DMS 273 treated with DMSO at 0.1 percent for 48 hours (cell line): ENCODE results near the gene TENT5C.

Experiments
- DNase-seq: peaks from one replicate; lab custom pipeline; 2025; lab: John Stamatoyannopoulos, UW

The TENT5C gene

GRCh38 chr1:117613969-117614729 lies 8.3 kb downstream of the TENT5C start:
- DNase-seq, result no peak

GRCh38 chr1:117615474-117615873 lies 9.6 kb downstream of the TENT5C start:
- no peak for DNase-seq

- no peak for DNase-seq
These were observed 10.5 kb downstream of the TENT5C start for GRCh38 chr1:117616356-117616755.

GRCh38 chr1:117616967-117617366 lies 11.1 kb downstream of the TENT5C start:
- no peak for DNase-seq

- no peak for DNase-seq
These were observed 12.7 kb downstream of the TENT5C start for GRCh38 chr1:117618450-117619122.

DNA sequence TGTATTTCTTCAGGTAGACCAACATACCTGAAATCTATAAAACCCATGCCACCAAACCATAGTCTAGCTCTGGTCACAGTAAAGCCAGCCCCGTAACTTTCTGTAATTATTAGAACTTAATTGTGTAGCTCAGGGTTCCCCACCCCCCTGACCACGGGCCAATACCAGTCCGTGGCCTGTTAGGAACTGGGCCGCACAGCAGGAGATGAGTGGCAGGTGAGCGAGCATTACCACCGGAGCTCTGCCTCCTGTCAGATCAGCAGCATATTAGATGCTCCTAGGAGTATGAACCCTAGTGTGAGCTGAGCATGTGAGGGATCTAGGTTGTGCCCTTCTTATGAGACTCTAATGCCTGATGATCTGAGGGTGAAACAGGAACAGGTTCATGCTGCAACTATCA lies 14.6 kb downstream of the TENT5C start:
- DNase-seq, result no peak

DNA sequence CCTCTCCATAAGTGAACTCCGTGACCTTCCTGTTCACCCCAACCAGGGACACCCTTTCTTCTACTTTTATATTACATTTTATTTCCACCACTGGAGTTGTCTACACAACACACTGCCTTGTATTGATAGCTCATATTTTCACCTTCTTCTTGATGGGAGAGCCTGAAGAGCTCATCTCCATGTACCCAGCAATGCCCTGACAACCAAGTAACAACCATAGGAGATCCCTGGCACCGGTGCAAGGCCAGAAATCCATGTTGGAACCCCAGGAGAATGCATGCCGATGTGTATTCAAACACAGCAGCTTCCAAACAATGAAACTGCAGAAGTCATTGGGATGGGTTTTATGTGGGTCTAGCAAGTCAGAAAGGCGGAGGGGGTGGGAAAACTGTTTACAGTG lies 15.5 kb downstream of the TENT5C start:
- DNase-seq, result no peak

DNA sequence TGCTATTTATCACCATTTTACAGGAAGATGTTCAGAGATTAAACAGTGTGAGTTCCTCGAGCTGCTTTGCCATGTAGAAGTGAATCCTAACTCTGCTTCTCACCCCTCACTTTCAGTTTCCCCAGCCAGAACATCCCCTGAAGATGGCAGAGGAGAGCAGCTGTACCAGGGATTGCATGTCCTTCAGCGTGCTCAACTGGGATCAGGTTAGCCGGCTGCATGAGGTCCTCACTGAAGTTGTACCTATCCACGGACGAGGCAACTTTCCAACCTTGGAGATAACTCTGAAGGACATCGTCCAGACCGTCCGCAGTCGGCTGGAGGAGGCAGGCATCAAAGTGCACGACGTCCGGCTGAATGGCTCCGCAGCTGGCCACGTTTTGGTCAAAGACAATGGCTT lies 16.9 kb downstream of the TENT5C start:
- DNase-seq, result no peak

- no peak for DNase-seq
These were observed 17.3 kb downstream of the TENT5C start for GRCh38 chr1:117623141-117623540.

DNA sequence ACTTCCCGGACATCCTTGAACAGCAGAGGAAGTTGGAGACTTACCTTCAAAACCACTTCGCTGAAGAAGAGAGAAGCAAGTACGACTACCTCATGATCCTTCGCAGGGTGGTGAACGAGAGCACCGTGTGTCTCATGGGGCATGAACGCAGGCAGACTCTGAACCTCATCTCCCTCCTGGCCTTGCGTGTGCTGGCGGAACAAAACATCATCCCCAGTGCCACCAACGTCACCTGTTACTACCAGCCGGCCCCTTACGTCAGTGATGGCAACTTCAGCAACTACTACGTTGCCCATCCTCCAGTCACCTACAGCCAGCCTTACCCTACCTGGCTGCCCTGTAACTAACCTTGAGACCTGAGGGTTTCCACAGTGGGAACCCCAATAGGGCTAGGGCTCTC lies 17.9 kb downstream of the TENT5C start:
- no peak for DNase-seq

DNA sequence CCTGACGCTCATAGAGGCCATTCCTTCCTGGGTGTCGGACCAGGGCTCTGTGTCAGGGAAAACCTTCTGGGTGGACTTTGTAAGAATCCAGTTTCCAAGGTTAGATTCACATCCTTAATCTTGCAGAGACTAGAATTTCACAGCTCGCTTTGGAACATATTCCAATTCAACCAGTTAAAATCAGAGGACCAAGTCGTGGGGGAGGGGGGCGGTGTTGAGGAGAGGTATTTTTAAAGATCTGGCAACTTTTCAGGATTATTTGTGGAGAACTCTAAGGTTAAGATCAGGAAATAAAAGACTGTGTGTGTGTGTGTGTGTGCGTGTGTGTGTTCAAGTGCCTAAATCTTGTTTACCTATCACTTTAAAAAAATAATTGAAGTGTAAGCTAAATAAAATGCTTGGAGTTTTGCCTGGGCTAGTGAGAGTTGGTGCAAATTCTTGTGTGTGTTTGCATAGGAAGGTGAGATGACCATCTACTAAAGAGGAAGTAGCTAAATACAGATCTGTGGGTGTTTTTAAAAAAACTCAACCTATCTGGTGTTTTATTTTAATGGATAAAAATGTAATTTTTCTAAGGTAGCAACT lies 21.8 kb downstream of the TENT5C start:
- no peak for DNase-seq

DNA sequence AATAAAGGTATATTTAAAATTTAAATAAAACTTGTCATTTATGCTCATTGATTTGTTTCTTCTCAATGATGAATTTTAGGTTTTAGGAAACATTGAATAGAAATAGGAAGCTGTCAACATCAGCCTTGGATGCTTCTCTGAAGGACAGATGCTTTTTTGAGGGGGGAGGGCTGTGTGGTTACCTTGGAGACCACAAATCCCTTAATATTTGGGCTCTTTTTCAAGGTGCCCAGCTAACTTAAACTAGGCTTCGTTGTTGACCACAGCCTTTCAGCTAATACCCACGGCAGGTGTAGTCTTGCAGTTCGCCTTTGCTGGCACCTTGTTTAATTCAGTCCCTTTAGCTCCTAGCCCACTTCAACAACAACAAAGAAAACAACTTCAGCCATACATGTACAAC lies 22.5 kb downstream of the TENT5C start:
- no peak for DNase-seq

DNA sequence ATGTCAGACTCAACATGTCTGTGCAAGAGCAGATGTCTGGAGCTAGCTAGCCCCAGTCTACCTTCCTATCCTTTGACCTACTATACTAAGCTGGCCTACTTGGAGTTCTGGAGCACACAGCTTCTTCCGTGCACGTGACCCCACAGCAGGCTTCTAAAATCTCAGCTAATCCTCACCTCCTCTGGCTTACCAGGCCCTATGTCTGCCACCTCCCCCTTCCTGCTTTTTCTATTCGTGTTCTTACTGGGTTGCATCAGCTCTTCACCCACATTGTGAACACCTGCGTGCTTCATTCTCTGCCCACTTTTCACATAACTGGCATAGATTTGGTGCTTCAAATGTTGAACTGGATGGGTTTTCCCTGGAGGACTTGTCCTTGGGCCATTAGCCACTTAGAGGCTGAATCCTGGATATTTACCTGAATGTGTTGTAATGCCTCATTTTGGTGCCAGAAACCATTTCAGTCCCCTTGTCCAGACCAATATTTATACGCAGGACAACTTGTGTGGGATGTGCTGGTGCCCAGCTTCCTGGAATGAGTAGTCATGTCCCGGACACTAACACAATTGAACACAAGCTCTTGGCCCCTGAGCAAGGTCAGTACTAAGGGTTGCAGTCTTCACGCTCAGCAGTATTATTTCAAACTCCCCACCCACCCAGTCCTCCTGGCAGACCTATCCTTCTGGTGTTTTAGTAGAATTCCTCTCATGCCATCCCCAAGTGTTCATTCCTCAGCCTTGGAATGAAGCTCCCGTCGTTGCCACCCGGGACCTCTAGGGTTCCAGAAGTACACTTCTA lies 24.0 kb downstream of the TENT5C start:
- no peak for DNase-seq

DNA sequence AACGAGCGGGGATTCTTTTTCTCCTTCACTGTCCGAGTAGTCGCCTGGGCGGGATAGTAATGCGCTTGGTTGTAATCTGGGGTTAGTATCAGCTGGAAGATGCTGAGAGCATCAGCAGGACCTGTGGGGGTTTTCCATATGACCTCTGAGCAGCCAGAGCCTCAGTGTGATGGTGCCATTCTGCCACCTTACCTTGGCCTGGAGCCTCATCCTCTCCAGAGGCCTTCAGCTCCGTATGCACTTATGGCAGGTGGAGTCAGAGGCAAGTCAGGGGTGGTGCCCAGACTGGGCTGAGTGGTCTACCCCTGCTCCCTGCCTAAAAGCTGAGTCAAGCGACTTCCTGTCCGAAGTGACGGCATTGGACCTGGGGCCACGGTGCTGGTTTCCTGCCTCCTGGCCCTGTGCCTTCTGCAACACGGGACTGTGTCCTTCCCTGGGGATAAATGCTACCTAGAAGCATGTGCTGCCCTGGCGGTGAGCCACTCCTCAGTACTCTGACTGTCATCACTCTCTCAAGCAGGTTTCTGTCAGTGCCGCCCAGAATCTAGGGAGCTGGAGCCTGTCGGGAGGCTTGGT lies 24.7 kb downstream of the TENT5C start:
- DNase-seq, result no peak

DNA sequence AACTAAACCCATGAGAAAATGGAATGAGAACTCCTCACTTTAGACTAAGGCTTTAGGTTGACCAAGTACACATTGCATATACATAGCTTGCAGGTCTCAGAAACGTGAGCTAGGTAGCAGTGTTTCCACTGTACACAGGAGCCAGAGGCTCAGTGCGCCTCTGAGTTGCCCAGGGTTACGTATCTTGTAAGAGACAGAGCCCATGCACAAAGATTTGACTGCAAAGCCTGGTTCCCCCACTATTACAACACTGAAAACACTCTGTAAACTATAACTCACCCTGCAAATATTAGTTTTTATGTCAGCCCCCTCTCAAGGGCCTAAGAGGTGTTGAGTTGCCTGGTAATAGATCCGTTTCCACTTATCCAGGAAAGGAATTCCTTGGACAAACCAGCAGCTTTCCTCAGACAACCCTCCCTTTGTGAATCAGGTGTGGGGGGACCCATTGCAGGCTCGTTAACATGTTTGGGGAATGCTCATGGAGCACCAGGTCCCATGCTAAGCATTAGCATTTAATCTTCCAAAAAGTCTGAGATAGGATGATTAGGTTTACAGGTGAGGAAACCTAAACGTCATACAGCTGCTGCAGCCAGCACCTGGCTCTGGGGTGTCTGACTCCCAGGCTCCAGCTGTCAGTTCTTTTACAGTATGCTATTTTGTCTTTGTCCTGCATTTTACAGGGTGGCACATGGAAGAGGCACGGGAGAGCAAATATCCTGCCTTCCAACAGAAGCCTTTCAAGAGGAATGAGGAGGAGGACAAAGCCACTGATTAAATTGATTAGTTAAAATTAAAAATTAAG lies 25.7 kb downstream of the TENT5C start:
- DNase-seq, result no peak

DNA sequence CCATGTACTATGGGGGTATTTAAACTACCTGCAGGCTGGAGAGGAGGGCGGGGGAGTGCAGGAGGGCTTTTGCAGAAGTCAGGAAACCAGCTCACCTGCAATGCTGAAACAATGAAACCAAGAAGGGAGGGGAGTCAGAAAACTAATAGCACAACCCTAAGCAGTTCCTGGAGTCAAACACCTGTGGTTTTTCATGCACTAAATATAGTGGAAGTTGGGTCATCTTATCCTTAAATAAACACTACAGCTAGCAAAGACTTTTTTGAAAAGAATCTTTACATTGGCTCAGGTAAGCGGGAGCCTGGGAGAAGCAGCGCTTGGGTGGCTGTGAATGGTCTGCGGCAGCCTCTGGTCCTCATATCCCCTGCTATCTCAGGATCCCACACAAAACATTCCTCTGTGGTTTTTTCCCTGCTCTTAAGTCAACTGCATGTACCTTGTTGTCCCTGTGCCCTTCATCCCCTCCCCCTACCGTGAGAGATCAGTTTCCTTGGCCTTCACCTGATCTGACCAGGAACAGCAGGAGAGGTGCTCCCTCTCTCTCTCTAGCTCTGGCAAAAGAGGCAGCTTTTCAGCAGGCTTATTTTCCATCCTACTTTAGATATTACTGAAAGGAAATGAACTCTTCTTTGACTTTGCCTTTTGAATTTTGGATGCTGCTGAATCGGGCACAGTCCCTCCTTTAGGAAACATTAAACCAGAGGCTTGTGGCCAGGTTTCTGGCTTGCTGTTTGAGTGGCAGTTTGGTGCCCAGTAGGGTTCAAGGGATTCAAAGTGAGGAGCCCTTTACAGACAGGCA lies 26.6 kb downstream of the TENT5C start:
- DNase-seq, result no peak

DNA sequence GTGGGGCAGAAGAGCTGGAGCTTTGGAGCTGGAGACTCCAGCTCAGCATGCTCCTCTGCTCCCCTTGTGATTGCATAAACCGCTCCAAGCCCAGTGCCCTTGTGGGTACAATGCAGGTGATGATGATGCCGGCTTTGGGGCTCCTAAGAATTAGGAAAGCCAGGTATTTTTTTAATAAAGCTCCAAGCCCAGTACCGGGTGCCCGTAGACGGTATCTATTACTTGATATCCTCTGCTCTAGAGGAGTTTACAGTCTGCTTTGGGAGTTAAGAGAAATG lies 27.2 kb downstream of the TENT5C start:
- DNase-seq, result no peak

- no peak for DNase-seq
These were observed 27.6 kb downstream of the TENT5C start for GRCh38 chr1:117633423-117633822.

GRCh38 chr1:117633936-117634335 lies 28.1 kb downstream of the TENT5C start:
- DNase-seq, result no peak

DNA sequence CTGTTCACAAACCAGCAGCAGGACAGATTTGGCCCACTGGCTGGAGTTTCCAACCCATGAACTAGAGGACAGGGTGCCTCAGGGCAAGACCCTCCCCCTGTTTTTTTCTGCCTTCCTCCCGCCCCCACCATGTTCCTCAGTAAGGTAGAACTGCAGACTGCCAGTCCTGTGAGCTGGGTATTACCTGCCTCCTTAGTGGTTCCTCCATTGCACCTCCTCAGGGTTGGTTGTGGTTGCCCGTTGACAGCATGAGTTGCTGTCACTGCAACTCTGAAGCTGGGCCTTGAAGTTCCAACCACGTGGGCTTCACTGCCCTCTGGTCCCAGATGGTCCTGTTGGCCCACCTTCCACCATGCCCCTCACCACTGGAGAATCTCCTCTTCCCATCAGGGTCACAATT lies 28.8 kb downstream of the TENT5C start:
- no peak for DNase-seq

DNA sequence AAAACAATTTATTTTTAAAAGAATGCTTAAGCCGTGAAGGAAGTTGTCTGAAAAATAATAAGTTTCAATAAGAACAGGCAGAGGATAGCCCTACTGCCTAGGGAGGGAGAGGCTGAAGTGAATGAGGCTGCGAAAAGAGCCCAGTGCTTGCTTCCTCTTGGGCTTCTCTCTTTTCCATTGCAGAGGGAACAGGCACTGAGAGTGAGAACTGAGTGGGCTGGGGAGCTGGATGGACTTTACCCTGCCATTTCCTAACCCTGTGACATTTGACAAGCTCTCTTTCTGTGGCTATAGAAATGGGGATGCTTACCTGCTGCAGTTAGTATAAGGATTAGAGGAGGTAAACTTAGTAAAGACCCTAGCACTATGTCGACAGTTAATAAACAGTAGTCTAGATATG lies 30.0 kb downstream of the TENT5C start:
- DNase-seq, result no peak
